Activated naive CD4-positive, alpha-beta T cell treated with anti-CD3 and anti-CD28 coated beads, Interleukin-2, amount 50 U/mL, for 72 hours (primary cell): Measurements from ENCODE around the gene GIPC1. TPM values are rescaled to one million over a fixed set of nuclear protein-coding genes. Genes with fewer than 3 reads are reported as not detected.
A peak's percentile ranks its signal among the peaks of the same experiment; 100 is the strongest.
"Not testable (repeated sequence)": the region's sequence is repeated elsewhere in the genome, so short reads cannot be mapped to it uniquely, and the experiment has no call there.

Experiments used
- ATAC-seq, 2 donors: fragments of 150-1000 bp; cut with Tn5 transposase; 2 replicates each; pipeline ENCODE4 v1.10.0; 2021; ENCODE audit warnings: mild to moderate bottlenecking in 2 of 2, moderate library complexity in 2 of 2
- DNase-seq, 2 donors: peaks; one replicate each; pipeline ENCODE4 v3.0.0; 2021 to 2022; ENCODE audit warnings: low spot score in 2 of 2
- H3K27ac Mint-ChIP-seq, 2 donors: one replicate each; pipeline ENCODE4 v1.8.0; 2022; ENCODE audit warnings: mild to moderate bottlenecking in 2 of 2, mixed read lengths in 2 of 2
- H3K36me3 Mint-ChIP-seq, 2 donors: one replicate each; pipeline ENCODE4 v1.8.0; 2022; ENCODE audit warnings: mixed read lengths in 2 of 2
- H3K9me3 Mint-ChIP-seq, 2 donors: one replicate each; pipeline ENCODE4 v1.8.0; 2022; ENCODE audit warnings: mixed read lengths in 2 of 2
- total RNA-seq, 2 donors: library from RNA; stranded (reverse); gene quantifications; one replicate each; pipeline ENCODE4 v1.2.3, GENCODE V29; 2022

Gene GIPC1, protein sequence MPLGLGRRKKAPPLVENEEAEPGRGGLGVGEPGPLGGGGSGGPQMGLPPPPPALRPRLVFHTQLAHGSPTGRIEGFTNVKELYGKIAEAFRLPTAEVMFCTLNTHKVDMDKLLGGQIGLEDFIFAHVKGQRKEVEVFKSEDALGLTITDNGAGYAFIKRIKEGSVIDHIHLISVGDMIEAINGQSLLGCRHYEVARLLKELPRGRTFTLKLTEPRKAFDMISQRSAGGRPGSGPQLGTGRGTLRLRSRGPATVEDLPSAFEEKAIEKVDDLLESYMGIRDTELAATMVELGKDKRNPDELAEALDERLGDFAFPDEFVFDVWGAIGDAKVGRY
- 10 to 100 TPM; 24.8 to 33.3 TPM for total RNA-seq

GRCh38 chr19:14496029-14496833 lies at the start of gene GIPC1:
TSS of gene GIPC1 (minus strand) at chr19:14496127. CDS start at chr19:14482976, 13,151 bp downstream.
- no peaks in the 10 kb centered on the region for H3K36me3 Mint-ChIP-seq
- DNase-seq (peak; percentile 91 to 92), ATAC-seq (peak; percentile 94 to 95)
- H3K27ac Mint-ChIP-seq = peak within 1 kb of the TSS; percentile 65 to 80
- no peaks in the 10 kb centered on the region for H3K9me3 Mint-ChIP-seq

DNA sequence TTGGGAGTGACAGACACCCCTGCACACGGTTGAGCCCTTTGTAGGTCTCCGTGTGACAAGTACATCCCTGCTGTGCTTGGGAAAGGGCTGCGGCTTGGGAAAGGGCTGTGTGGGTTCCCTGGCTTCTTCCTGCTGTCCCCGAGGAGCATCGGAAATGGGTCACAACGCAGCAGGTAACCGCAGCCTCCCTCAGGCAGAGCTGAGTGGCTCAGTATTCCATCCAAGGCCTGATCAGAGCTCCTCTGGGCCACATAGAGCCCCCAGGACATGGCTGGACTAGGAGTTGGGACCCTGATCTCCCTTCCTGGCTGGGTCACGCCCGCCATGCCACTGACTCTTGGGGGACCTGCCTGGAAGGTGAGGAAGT lies 49.8 kb upstream of the GIPC1 start:
- Mint-ChIP-seq H3K27ac (peak overlapping the region in 1 of 2 donors; percentile 60), H3K36me3 (peaks cover 0 to 13% of the 10 kb centered on the region in 2 donors), H3K9me3 (no peaks in the 10 kb centered on the region)
- DNase-seq = no peak
- ATAC-seq = no peak

GRCh38 chr19:14544977-14545715 lies 49.2 kb upstream of the GIPC1 start:
- no peaks in the 10 kb centered on the region for H3K9me3 Mint-ChIP-seq
- H3K27ac Mint-ChIP-seq = peak overlapping the region in 1 of 2 donors; percentile 73
- no peak for ATAC-seq

GRCh38 chr19:14544047-14544446 lies 48.1 kb upstream of the GIPC1 start:
- Mint-ChIP-seq H3K36me3 (peaks cover 0 to 7% of the 10 kb centered on the region in 2 donors), H3K27ac (no peak overlapping the region), H3K9me3 (no peaks in the 10 kb centered on the region)
- DNase-seq (no peak), ATAC-seq (peak in 1 of 2 donors; percentile 80)

More at GRCh38 chr19:14544977-14545715, 49.2 kb upstream of the GIPC1 start:
- DNase-seq = no peak
- peaks cover 0 to 13% of the 10 kb centered on the region in 2 donors for H3K36me3 Mint-ChIP-seq

- ATAC-seq (peak in 1 of 2 donors; percentile 61), DNase-seq (no peak)
- Mint-ChIP-seq H3K27ac (no peak overlapping the region), H3K9me3 (no peaks in the 10 kb centered on the region), H3K36me3 (no peaks in the 10 kb centered on the region)
These were observed 46.9 kb upstream of the GIPC1 start for GRCh38 chr19:14542711-14543328.

DNA sequence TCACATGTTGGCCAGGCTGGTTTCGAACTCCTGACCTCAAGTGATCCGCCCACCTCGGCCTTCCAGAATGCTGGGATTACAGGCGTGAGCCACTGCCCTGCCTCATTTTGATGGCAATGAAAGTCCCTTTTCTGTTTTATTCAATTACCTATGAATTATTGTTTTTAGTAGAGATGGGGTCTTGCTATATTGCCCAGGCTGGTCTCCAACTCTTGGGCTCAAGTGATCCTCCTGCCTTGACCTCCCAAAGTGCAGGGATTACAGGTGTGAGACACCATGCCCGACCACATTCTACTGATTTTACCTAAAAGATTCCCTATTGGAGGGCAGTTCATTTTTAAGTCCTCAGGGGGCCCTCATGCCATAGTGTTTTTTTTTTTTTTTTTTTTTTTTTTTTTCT lies 46.1 kb upstream of the GIPC1 start:
- H3K27ac Mint-ChIP-seq, H3K9me3 Mint-ChIP-seq, DNase-seq, ATAC-seq, H3K36me3 Mint-ChIP-seq: not testable (repeated sequence)

DNA sequence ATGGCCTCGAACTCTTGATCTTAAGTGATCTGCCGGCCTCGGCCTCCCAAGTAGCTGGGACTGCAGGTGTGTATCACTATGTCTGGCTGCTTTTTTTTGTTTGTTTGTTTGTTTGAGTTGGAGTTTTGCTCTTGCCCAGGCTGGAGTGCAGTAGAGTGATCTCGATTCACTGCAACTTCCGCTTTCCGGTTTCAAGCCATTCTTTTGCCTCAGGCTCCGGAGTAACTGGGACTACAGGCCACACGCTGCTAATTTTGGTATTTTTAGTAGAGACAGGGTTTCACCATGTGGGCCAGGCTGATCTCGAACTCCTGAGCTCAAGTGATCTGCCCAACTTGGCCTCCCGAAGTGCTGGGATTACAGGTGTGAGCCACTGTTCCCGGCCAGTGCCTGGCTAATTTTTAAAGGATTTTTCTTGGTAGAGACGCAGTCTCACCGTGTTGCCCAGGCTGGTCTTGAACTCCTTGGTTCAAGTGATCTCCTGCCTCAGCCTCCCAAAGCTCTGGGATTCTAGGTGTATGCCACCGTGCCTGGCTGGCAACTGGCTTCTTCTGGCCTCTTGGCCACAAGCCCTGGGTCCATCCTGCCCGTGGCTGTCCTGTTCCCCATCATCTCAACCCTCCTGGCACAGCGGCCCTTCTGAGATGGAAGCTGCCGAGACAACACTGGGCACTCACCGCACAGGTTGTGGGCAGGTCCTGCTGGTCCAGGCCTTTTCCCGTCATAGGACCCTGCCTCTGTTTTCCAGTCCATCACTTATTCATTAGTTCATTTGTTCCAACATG lies 45.0 kb upstream of the GIPC1 start:
- Mint-ChIP-seq H3K27ac (peak overlapping the region in 1 of 2 donors; percentile 17), H3K36me3 (no peaks in the 10 kb centered on the region), H3K9me3 (no peaks in the 10 kb centered on the region)
- ATAC-seq (no peak), DNase-seq (no peak)

GRCh38 chr19:14536926-14537692 lies 41.2 kb upstream of the GIPC1 start:
- Mint-ChIP-seq H3K9me3 (no peaks in the 10 kb centered on the region), H3K27ac (peak overlapping the region in 1 of 2 donors; percentile 55), H3K36me3 (no peaks in the 10 kb centered on the region)
- ATAC-seq (peak in 1 of 2 donors; percentile 83), DNase-seq (peak in 1 of 2 donors; percentile 42)

DNA sequence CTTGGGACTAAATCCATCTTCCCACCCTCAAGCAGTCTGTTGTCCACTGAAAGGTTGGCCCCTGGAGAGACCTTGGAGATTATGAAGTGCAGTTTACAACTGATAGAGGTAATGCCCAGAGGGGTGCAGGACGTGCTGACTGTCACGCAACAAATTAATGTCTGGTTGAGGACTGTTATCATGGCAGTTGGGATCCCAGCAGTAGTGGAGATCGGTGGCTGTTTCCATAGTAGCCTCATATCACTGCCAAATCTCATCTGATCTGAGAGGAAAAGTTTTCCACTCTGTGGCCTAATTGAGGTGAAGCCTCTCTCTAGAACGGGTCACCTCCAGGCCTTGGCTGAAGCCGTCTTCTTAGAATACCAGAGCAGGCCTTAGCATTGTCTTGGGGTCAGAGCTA lies 37.5 kb upstream of the GIPC1 start:
- H3K27ac Mint-ChIP-seq = peak overlapping the region in 1 of 2 donors; percentile 60
- DNase-seq = no peak
- H3K36me3 Mint-ChIP-seq = peaks cover 0 to 5% of the 10 kb centered on the region in 2 donors
- no peaks in the 10 kb centered on the region for H3K9me3 Mint-ChIP-seq
- ATAC-seq = no peak

DNA sequence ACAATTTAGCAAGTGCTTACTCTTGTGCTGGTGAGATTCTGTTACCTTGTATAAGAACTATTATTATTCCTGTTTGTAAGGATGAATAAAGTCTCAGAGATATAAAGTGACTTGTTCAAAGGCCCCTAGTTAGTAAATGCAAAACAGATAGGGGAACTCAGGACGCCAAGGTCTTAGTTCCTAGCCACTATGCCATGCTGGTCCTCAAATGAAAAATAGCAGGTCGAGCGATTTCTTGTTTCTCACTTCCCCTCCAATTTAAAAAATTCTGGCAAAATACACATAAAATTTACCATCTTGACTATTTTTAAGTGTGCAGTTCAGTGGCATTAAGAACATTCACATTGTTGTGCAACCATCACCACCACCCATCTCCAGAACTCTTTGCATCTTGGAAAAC lies 34.6 kb upstream of the GIPC1 start:
- Mint-ChIP-seq H3K9me3 (no peaks in the 10 kb centered on the region), H3K36me3 (peaks cover 0 to 5% of the 10 kb centered on the region in 2 donors), H3K27ac (peak overlapping the region; percentile 94)
- DNase-seq (no peak), ATAC-seq (no peak)

DNA sequence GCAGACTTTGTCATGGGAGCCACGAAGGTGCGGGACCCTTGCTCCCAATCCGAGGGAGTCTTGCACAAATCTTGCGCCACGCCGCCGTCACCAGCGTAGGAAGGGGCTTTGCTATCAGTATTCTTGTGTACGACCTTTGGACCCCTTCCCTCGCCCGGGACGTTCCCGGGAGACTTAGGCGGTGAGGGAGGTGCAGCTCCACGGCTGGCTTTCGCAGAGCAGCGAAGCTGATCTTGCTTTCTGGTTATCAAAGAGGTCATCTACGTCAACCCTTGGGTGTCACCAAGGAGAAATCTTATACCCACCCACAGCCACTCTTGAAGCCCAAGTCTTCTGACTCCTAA lies 34.0 kb upstream of the GIPC1 start:
- Mint-ChIP-seq H3K36me3 (peaks cover 0 to 5% of the 10 kb centered on the region in 2 donors), H3K27ac (peak overlapping the region; percentile 94), H3K9me3 (no peaks in the 10 kb centered on the region)
- DNase-seq (no peak), ATAC-seq (no peak)

DNA sequence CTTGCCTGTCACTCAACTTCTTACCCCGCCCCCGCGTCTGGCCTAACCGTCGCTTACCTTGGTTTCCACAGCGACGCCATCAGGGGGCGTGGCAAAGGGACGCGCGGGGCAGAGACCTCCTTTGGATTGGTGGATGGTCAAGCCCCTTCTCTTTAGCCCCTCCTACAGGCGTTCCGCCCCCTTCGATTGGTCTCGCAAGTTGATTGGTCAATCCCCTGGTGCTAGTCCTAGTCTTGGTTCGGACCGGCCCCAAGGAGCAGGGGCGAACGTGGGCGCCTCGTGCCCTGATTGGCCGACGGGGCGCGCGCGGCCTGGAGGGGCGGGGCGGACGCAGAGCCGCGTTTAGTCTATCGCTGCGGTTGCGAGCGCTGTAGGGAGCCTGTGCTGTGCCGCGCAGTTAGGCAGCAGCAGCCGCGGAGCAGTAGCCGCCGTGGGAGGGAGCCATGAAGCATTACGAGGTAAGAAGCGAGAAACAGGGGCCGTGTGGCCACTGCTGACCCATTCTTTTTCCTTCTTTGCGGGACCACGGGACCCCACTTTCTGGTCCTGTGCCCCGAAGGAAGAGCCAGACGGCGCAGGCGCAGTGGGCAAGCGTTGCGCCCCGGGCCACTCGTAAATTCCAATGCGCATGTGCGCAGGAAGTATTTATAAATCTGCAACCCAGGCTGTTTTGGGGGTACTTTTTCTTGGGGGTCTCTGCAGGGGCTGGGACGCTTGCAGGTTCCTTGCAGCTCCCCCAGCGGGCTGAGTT lies 33.5 kb upstream of the GIPC1 start, which contains the start of gene TECR:
Gene TECR, plus strand, starts transcription at position 341 of the 751 bp plus-strand sequence. Its CDS starts 103 bp downstream, at position 444.
- ATAC-seq (peak; percentile 96), DNase-seq (peak; percentile 100)
- H3K9me3 Mint-ChIP-seq = no peaks in the 10 kb centered on the region
- peak within 1 kb of the TSS; percentile 94 to 96 for H3K27ac Mint-ChIP-seq
- peaks cover 0 to 5% of the 10 kb centered on the region in 2 donors for H3K36me3 Mint-ChIP-seq

GRCh38 chr19:14528419-14529253 lies 32.7 kb upstream of the GIPC1 start:
- Mint-ChIP-seq H3K36me3 (peaks cover 0 to 5% of the 10 kb centered on the region in 2 donors), H3K27ac (peak overlapping the region; percentile 94 to 96), H3K9me3 (no peaks in the 10 kb centered on the region)
- ATAC-seq (no peak), DNase-seq (no peak)

DNA sequence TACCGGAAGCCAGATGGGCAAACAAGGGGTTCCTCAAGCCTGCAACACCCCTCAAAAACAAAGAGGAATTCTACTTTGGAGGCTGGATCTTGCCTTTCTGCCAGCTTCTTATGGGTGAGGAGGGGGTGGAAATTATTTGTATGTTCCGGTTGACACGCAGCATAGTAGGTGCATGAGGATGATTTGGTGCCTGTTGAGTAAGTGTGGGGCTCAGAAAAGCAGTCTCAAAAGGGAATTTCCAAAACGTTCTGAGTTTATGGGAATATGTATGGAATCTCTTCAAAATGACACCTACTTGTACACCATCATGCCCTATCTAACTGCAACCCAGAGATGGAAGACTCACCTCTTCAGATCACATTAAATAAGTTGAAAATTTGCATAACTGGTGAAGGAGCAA lies 30.5 kb upstream of the GIPC1 start:
- Mint-ChIP-seq H3K9me3 (no peaks in the 10 kb centered on the region), H3K36me3 (peaks cover 0 to 5% of the 10 kb centered on the region in 2 donors), H3K27ac (no peak overlapping the region)
- ATAC-seq (no peak), DNase-seq (no peak)
